A549 (cell line): ENCODE measurements around the gene FSTL4.

Experiments
- JUN ChIP-seq, 2 experiments: fragments of >200 bp; sonication (Bioruptor Twin); formaldehyde crosslinking; IDR thresholded peaks; 2 replicates in 1 of 2; 3 replicates in 1 of 2; pipeline ENCODE4 v1.6.1; 2016 to 2017
- RAD21 ChIP-seq, 2 experiments: fragments of >200 bp in 1 of 2; sonication (Bioruptor Twin) in 1 of 2; formaldehyde crosslinking in 1 of 2; IDR thresholded peaks in 1 of 2; conservative IDR thresholded peaks in 1 of 2; 2 replicates in 1 of 2; 3 replicates in 1 of 2; pipeline ENCODE4 v1.6.1; 2012 to 2018; ENCODE audit warnings: inconsistent platforms in 1 of 2
- RNF2 ChIP-seq: fragments of 200-600 bp; sonication (generic); IDR thresholded peaks from 2 replicates; pipeline ENCODE4 v1.6.1; 2016; ENCODE audit warnings: low read depth, mild to moderate bottlenecking, antibody characterized with exemption, moderate library complexity, borderline replicate concordance
- TF ChIP-seq, protein P1 (sequence below): fragments of >200 bp; sonication (Bioruptor Twin); formaldehyde crosslinking; IDR thresholded peaks from 3 replicates; pipeline ENCODE4 v1.5.1; 2016

DNA sequence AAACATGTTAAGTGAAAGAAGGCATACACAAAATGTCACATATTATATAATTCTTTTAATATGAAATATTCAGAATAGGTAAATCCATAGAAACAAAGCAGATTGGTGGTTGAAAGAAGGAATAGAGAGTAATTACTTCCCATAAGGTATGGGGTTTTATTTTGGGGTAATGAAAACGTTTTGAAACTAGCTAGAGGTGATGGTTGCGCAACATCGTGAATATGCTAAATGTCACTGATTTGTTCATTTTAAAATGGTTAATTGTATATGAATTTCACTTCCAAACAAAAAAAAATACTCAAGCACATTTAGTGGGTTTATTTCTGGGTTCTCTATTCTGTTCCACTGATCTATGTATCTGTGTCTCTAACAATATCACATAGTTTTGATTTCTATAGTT, 12.0 kb upstream of the FSTL4 start:
- TF ChIP-seq RNF2 (no peak), JUN (IDR thresholded peaks at IDR 0.05) (no peak), RAD21 (conservative IDR thresholded peaks at IDR 0.05 in 1 of 2, IDR thresholded peaks at IDR 0.05 in 1 of 2) (no peak)
- TF ChIP-seq, protein P1, sequence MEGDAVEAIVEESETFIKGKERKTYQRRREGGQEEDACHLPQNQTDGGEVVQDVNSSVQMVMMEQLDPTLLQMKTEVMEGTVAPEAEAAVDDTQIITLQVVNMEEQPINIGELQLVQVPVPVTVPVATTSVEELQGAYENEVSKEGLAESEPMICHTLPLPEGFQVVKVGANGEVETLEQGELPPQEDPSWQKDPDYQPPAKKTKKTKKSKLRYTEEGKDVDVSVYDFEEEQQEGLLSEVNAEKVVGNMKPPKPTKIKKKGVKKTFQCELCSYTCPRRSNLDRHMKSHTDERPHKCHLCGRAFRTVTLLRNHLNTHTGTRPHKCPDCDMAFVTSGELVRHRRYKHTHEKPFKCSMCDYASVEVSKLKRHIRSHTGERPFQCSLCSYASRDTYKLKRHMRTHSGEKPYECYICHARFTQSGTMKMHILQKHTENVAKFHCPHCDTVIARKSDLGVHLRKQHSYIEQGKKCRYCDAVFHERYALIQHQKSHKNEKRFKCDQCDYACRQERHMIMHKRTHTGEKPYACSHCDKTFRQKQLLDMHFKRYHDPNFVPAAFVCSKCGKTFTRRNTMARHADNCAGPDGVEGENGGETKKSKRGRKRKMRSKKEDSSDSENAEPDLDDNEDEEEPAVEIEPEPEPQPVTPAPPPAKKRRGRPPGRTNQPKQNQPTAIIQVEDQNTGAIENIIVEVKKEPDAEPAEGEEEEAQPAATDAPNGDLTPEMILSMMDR: no peak
